Activated T-cell treated with anti-CD3 and anti-CD28 coated beads, Interleukin-2, amount 50 U/mL, for 1 hour (primary cell): ENCODE measurements around the gene ADGRD1.
"Not testable (repeated sequence)": the region's sequence is repeated elsewhere in the genome, so short reads cannot be mapped to it uniquely, and the experiment has no call there.

Source experiments
- DNase-seq: peaks from one replicate; pipeline ENCODE4 v3.0.0-alpha.2; 2020

Gene ADGRD1

GRCh38 chr12:131111446-131111845 lies 157.7 kb downstream of the ADGRD1 start:
- no peak for DNase-seq

- DNase-seq: no peak
These were observed 158.3 kb downstream of the ADGRD1 start for GRCh38 chr12:131112021-131112420.

- DNase-seq: no peak
These were observed 159.1 kb downstream of the ADGRD1 start for GRCh38 chr12:131112700-131113290.

GRCh38 chr12:131113568-131114270 lies 160.0 kb downstream of the ADGRD1 start:
- no peak for DNase-seq

- no peak for DNase-seq
These were observed 160.6 kb downstream of the ADGRD1 start for GRCh38 chr12:131114271-131114670.

- DNase-seq: peak; percentile 3
These were observed 161.4 kb downstream of the ADGRD1 start for GRCh38 chr12:131114942-131115584.

- peak; percentile 2 for DNase-seq
These were observed 162.2 kb downstream of the ADGRD1 start for GRCh38 chr12:131115766-131116467.

- peak; percentile 12 for DNase-seq
These were observed 162.9 kb downstream of the ADGRD1 start for GRCh38 chr12:131116468-131117117.

- no peak for DNase-seq
These were observed 163.9 kb downstream of the ADGRD1 start for GRCh38 chr12:131117438-131118245.

GRCh38 chr12:131118371-131118770 lies 164.7 kb downstream of the ADGRD1 start:
- no peak for DNase-seq

GRCh38 chr12:131119345-131119744 lies 165.6 kb downstream of the ADGRD1 start:
- not testable (repeated sequence) for DNase-seq

GRCh38 chr12:131119936-131120335 lies 166.2 kb downstream of the ADGRD1 start:
- DNase-seq: no peak

GRCh38 chr12:131120831-131121271 lies 167.1 kb downstream of the ADGRD1 start:
- DNase-seq: no peak

GRCh38 chr12:131121705-131122405 lies 168.1 kb downstream of the ADGRD1 start:
- DNase-seq: no peak

- no peak for DNase-seq
These were observed 168.9 kb downstream of the ADGRD1 start for GRCh38 chr12:131122631-131123030.

- DNase-seq: no peak
These were observed 170.1 kb downstream of the ADGRD1 start for GRCh38 chr12:131123817-131124216.

- DNase-seq: no peak
These were observed 171.0 kb downstream of the ADGRD1 start for GRCh38 chr12:131124487-131125280.

GRCh38 chr12:131126662-131127173 lies 173.0 kb downstream of the ADGRD1 start:
- no peak for DNase-seq

- DNase-seq: no peak
These were observed 174.8 kb downstream of the ADGRD1 start for GRCh38 chr12:131128556-131128955.

GRCh38 chr12:131128966-131129619 lies 175.4 kb downstream of the ADGRD1 start:
- not testable (repeated sequence) for DNase-seq
